GM18868 (cell line): ENCODE results near the gene WDR93.

Experiments used
- ATAC-seq: cut with Tn5 transposase; IDR thresholded peaks from one replicate; pipeline ENCODE4 v1.9.1; 2021; ENCODE audit warnings: mild to moderate bottlenecking, moderate library complexity; ENCODE audit not compliant: unreplicated experiment

The WDR93 gene

GRCh38 chr15:89662893-89663626, 27.6 kb upstream of the WDR93 start:
- ATAC-seq = no peak

- no peak for ATAC-seq
Measured at GRCh38 chr15:89664441-89665350, 25.9 kb upstream of the WDR93 start.

GRCh38 chr15:89665449-89666181, 25.0 kb upstream of the WDR93 start:
- no peak for ATAC-seq

- ATAC-seq = no peak
Measured at GRCh38 chr15:89666184-89666857, 24.3 kb upstream of the WDR93 start.

- no peak for ATAC-seq
Measured at GRCh38 chr15:89666858-89667705, 23.5 kb upstream of the WDR93 start.

- ATAC-seq = no peak
Measured at GRCh38 chr15:89667706-89667960, 23.0 kb upstream of the WDR93 start.

- no peak for ATAC-seq
Measured at GRCh38 chr15:89668171-89668570, 22.4 kb upstream of the WDR93 start.

- no peak for ATAC-seq
Measured at GRCh38 chr15:89669309-89669865, 21.2 kb upstream of the WDR93 start.

GRCh38 chr15:89669941-89670340, 20.7 kb upstream of the WDR93 start:
- ATAC-seq = no peak

- ATAC-seq = no peak
Measured at GRCh38 chr15:89670971-89671560, 19.5 kb upstream of the WDR93 start.

- ATAC-seq = no peak
Measured at GRCh38 chr15:89671687-89672086, 18.9 kb upstream of the WDR93 start.

- ATAC-seq = no peak
Measured at GRCh38 chr15:89672221-89673164, 18.1 kb upstream of the WDR93 start.

- peak; percentile 63 for ATAC-seq
Measured at GRCh38 chr15:89673165-89673512, 17.5 kb upstream of the WDR93 start.

GRCh38 chr15:89674526-89674925, 16.1 kb upstream of the WDR93 start:
- no peak for ATAC-seq

- no peak for ATAC-seq
Measured at GRCh38 chr15:89675606-89676005, 15.0 kb upstream of the WDR93 start.

- no peak for ATAC-seq
Measured at GRCh38 chr15:89677381-89677780, 13.2 kb upstream of the WDR93 start.

GRCh38 chr15:89679212-89679611, 11.4 kb upstream of the WDR93 start, which contains the start of gene PLIN1:
PLIN1 (minus strand) TSS chr15:89679367; CDS start chr15:89677489, 1,878 bp downstream.
- no peak for ATAC-seq

GRCh38 chr15:89680282-89680873, 10.2 kb upstream of the WDR93 start:
- no peak for ATAC-seq
